Measurements from ENCODE around the gene TLCD3A.
"Not testable (repeated sequence)": the region's sequence is repeated elsewhere in the genome, so short reads cannot be mapped to it uniquely, and the experiment has no call there.

TLCD3A gene

GRCh38 chr17:751269-752001 is 19.0 kb downstream of the TLCD3A start:
- DNase-seq, result peak; percentile 67

GRCh38 chr17:752002-752619 is 19.7 kb downstream of the TLCD3A start, which contains the start of gene GEMIN4:
Gene GEMIN4, minus strand, starts transcription at chr17:752264. Its CDS starts 122 bp downstream, at chr17:752142.
- DNase-seq, result peak; percentile 97

- DNase-seq, result no peak
These were observed 20.3 kb downstream of the TLCD3A start for GRCh38 chr17:752620-753219.

GRCh38 chr17:753418-753817 is 21.0 kb downstream of the TLCD3A start:
- DNase-seq, result no peak

- not testable (repeated sequence) for DNase-seq
These were observed 23.0 kb downstream of the TLCD3A start for GRCh38 chr17:755319-755961.

GRCh38 chr17:756010-756567 is 23.7 kb downstream of the TLCD3A start:
- not testable (repeated sequence) for DNase-seq

GRCh38 chr17:759964-760363 is 27.6 kb downstream of the TLCD3A start:
- no peak for DNase-seq

GRCh38 chr17:760371-760770 is 28.0 kb downstream of the TLCD3A start:
- DNase-seq, result no peak

- DNase-seq, result no peak
These were observed 34.7 kb downstream of the TLCD3A start for GRCh38 chr17:767076-767475.

- DNase-seq, result no peak
These were observed 40.6 kb downstream of the TLCD3A start for GRCh38 chr17:773016-773415.

GRCh38 chr17:773467-774312 is 41.3 kb downstream of the TLCD3A start:
- peak; percentile 31 for DNase-seq

- DNase-seq, result no peak
These were observed 41.9 kb downstream of the TLCD3A start for GRCh38 chr17:774313-774584.

- DNase-seq, result no peak
These were observed 45.7 kb downstream of the TLCD3A start for GRCh38 chr17:778096-778495.

- peak; percentile 94 for DNase-seq
These were observed 49.7 kb downstream of the TLCD3A start, which contains the start of the genes GLOD4 and MRM3 for GRCh38 chr17:781805-782731. Gene GLOD4, minus strand, starts transcription at chr17:782280. Its CDS starts 25 bp downstream, at chr17:782255. Gene MRM3, plus strand, starts transcription at chr17:782353. Its CDS starts 26 bp downstream, at chr17:782379.

- DNase-seq, result no peak
These were observed 51.7 kb downstream of the TLCD3A start for GRCh38 chr17:784143-784542.

GRCh38 chr17:785901-786300 is 53.5 kb downstream of the TLCD3A start:
- DNase-seq, result not testable (repeated sequence)

- no peak for DNase-seq
These were observed 55.3 kb downstream of the TLCD3A start for GRCh38 chr17:787641-788221.

GRCh38 chr17:788551-788950 is 56.2 kb downstream of the TLCD3A start:
- DNase-seq, result no peak

GRCh38 chr17:789160-789840 is 56.9 kb downstream of the TLCD3A start:
- no peak for DNase-seq

Data from stimulated activated CD4-positive, alpha-beta T cell treated with anti-CD3 and anti-CD28 coated beads, Interleukin-15, amount 100 ng/mL, for 24 hours (primary cell).